GM12873 (cell line): ENCODE data around the gene GTPBP2.

Experiments
- TF ChIP-seq, protein P1 (sequence below): IDR thresholded peaks from 2 replicates; pipeline ENCODE4 v1.5.1; 2012; ENCODE audit warnings: low read depth, mild to moderate bottlenecking, moderate library complexity, low read length, control low read depth; ENCODE audit not compliant: insufficient read depth; ENCODE audit errors: missing control alignments

Gene GTPBP2

DNA sequence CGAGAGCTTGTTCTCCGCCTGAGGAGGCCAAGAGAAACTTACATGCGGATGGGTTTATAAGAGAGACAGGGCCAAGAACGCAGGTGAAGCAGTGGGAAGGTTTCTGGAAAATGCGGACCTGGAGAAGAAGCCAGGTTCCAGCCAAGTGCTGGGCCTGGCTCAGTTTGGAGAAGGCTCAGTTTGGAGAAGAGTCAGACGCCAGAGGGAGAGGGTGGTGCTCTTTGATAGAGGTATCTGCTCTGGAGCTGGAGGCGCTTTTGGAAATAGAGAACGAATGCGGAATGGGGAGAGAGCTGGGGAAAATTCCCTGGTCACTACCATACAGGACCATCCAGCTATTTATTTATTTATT, 16.5 kb upstream of the GTPBP2 start:
- TF ChIP-seq, protein P1, sequence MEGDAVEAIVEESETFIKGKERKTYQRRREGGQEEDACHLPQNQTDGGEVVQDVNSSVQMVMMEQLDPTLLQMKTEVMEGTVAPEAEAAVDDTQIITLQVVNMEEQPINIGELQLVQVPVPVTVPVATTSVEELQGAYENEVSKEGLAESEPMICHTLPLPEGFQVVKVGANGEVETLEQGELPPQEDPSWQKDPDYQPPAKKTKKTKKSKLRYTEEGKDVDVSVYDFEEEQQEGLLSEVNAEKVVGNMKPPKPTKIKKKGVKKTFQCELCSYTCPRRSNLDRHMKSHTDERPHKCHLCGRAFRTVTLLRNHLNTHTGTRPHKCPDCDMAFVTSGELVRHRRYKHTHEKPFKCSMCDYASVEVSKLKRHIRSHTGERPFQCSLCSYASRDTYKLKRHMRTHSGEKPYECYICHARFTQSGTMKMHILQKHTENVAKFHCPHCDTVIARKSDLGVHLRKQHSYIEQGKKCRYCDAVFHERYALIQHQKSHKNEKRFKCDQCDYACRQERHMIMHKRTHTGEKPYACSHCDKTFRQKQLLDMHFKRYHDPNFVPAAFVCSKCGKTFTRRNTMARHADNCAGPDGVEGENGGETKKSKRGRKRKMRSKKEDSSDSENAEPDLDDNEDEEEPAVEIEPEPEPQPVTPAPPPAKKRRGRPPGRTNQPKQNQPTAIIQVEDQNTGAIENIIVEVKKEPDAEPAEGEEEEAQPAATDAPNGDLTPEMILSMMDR, result no peak

- TF ChIP-seq, protein P1, result no peak
Observed at GRCh38 chr6:43644940-43645612, 16.0 kb upstream of the GTPBP2 start, which contains the start of gene RSPH9. Gene RSPH9, plus strand, starts transcription at chr6:43645036. Its CDS starts 63 bp downstream, at chr6:43645099.

DNA sequence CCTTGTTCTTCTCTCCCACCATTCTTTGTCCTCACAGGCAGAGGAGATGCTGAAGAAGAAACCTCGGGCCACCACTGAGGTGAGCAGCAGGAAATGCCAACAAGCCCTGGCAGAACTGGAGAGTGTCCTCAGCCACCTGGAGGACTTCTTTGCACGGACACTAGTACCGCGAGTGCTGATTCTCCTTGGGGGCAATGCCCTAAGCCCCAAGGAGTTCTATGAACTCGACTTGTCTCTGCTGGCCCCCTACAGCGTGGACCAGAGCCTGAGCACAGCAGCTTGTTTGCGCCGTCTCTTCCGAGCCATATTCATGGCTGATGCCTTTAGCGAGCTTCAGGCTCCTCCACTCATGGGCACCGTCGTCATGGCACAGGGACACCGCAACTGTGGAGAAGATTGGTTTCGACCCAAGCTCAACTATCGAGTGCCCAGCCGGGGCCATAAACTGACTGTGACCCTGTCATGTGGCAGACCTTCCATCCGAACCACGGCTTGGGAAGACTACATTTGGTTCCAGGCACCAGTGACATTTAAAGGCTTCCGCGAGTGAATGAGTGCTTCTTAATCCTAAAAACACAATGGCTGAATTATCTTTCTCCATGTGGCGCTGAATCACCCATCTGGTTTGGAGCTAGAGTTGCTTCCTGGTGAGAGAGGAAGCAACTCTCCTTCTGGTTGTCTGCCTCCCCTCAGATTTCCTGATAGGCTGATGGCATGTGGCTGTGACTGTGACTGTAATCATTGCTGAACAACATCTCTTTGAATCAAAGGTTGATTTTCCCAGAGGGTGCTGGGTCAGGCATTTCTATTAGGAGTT, 11.1 kb upstream of the GTPBP2 start:
- TF ChIP-seq, protein P1, result no peak

DNA sequence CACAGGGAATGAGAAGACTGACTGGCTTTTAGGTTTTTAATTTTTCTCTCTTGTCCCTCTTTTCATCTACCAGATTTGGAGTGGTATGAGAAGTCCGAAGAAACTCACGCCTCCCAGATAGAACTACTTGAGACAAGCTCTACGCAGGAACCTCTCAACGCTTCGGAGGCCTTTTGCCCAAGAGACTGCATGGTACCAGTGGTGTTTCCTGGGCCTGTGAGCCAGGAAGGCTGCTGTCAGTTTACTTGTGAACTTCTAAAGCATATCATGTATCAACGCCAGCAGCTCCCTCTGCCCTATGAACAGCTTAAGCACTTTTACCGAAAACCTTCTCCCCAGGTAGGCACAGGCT, 7.2 kb upstream of the GTPBP2 start:
- TF ChIP-seq, protein P1, result no peak

DNA sequence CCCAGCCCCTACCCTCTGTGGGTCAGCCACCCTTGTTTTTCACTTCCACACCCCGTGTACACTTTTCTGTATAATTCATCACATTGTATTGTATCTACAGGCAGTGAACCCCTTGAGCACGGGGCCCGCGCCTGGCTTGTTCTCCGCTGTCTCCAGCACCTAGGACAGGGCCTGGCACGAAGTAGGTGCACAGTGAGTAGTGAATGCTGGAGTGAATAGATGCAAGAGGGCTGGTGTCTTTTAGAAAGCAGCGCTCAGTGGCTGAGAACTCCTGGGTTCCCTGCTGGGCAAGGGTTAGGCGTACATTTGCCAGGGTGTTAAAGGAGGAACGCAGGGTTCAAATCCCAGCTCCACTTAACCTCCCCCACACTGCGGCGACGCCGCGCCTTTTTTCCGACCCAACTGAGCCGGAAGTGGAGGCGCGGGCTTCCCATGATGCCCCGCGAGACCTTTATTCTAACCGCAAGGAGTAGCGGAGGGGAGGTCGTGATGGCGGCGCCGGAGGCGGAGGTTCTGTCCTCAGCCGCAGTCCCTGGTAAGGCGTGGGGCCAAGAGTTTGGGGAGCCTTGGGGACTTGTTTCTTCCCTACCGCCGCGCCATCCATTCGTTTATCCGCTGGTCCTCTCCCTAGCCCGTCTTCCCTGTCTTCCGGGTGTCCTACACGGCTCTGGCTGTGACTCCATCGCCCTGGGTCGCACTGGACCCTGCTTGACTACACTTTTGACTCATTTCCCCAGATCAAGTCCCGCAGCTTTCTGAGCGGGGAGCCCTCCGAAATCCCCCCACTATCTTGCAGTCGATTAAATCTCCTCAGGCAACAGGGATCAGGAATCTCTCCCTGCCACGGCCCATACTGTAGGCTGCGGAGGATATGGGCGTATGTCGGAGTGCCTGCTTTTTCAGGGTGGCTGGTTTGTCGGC, 6.6 kb upstream of the GTPBP2 start, which contains the start of gene MAD2L1BP:
TSS of gene MAD2L1BP (plus strand) at position 454 of the 921 bp plus-strand sequence. CDS start at position 490, 36 bp downstream.
- TF ChIP-seq, protein P1, result no peak

- TF ChIP-seq, protein P1, result no peak
Observed at GRCh38 chr6:43634702-43635303, 5.7 kb upstream of the GTPBP2 start.
